Fibroblast of the aortic adventitia (primary cell): Measurements from ENCODE around the gene MBOAT1. TPM values are rescaled to one million over a fixed set of nuclear protein-coding genes. Genes with fewer than 3 reads are reported as not detected.

ENCODE experiments used
- DNase-seq: peaks from one replicate; pipeline ENCODE4 v3.0.0-alpha.2; 2010; ENCODE audit warnings: low read depth
- H3K4me3 ChIP-seq: 2 replicates; pipeline ENCODE4 v1.5.1; 2011; ENCODE audit warnings: low read depth, mild to moderate bottlenecking, control low read depth, low read length, moderate library complexity
- total RNA-seq: library from RNA; depleted of rRNA; stranded (reverse); fragments of >200 nt; gene quantifications from 2 replicates; pipeline ENCODE4 v1.2.3, GENCODE V29; 2012; ENCODE audit warnings: low replicate concordance
- TF ChIP-seq, protein P1 (sequence below): IDR thresholded peaks from 2 replicates; pipeline ENCODE4 v1.5.1; 2011; ENCODE audit warnings: mild to moderate bottlenecking, low read length, control low read depth, inconsistent platforms; ENCODE audit not compliant: insufficient read depth

MBOAT1 gene
- total RNA-seq, 1 donor: 5.0 TPM

- H3K4me3 ChIP-seq: no peak overlapping the region
- DNase-seq: no peak
- TF ChIP-seq, protein P1, sequence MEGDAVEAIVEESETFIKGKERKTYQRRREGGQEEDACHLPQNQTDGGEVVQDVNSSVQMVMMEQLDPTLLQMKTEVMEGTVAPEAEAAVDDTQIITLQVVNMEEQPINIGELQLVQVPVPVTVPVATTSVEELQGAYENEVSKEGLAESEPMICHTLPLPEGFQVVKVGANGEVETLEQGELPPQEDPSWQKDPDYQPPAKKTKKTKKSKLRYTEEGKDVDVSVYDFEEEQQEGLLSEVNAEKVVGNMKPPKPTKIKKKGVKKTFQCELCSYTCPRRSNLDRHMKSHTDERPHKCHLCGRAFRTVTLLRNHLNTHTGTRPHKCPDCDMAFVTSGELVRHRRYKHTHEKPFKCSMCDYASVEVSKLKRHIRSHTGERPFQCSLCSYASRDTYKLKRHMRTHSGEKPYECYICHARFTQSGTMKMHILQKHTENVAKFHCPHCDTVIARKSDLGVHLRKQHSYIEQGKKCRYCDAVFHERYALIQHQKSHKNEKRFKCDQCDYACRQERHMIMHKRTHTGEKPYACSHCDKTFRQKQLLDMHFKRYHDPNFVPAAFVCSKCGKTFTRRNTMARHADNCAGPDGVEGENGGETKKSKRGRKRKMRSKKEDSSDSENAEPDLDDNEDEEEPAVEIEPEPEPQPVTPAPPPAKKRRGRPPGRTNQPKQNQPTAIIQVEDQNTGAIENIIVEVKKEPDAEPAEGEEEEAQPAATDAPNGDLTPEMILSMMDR: no peak
These were observed 44.7 kb downstream of the MBOAT1 start for GRCh38 chr6:20167601-20168000.

- no peak overlapping the region for H3K4me3 ChIP-seq
- TF ChIP-seq, protein P1: no peak
- DNase-seq: no peak
These were observed 46.1 kb downstream of the MBOAT1 start for GRCh38 chr6:20166210-20166609.

DNA sequence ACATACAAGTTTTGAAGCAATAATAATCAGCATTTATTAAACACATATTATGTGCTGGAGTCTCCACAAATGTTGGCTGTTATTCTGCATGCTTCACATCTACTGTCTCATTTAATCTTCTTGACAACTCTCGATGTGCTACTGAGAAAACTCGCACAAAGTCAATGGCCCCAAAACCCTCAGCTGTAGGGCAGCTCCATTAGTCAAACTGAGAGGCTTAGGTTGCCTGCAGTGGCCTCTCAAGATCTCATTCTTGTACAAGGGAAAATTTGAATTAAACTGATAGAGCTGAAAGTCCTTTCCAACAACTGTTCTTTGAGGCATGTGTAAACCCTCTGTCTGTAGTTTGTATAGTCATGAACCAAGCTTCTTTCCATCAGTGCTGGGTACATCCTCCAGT, 49.8 kb downstream of the MBOAT1 start:
- no peak overlapping the region for H3K4me3 ChIP-seq
- TF ChIP-seq, protein P1: no peak

DNA sequence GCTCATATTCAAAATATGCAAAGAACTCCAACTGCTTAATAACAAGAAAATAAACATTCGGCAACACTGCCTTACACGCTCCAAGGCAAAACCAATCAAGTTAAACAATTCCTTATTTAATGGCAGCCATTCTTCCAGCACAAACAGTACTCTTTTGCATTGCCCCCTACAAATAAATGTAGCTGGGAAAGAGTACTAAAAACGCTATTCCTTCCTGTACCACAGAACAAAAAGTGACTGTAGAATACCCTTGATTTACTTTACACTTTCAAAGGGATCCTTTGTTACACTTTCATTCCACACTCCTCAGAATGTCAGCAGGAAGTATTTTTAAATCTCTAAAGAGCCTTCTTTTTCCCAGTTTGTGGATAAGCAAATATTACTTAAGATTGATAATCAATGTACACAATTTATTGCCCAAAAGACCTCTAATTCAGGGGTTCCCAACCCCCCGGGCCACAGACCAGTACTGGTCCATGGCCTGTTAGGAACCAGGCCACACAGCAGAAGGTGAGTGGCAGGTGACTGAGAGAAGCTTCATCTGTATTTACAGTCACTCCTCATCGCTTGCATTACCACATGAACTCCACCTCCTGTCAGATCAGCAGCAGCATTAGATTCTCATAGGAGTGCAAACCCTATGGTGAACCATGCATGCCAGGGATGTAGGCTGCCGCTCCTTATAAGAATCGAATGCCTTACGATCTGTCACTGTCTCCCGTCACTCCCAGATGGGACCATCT, 51.6 kb downstream of the MBOAT1 start:
- TF ChIP-seq, protein P1: no peak
- no peak overlapping the region for H3K4me3 ChIP-seq
- DNase-seq: no peak

More for the DNA sequence above, 49.8 kb downstream of the MBOAT1 start:
- DNase-seq: no peak

GRCh38 chr6:20159781-20160540, 52.3 kb downstream of the MBOAT1 start:
- H3K4me3 ChIP-seq: no peak overlapping the region
- no peak for DNase-seq
- TF ChIP-seq, protein P1: no peak

- H3K4me3 ChIP-seq: no peak overlapping the region
- TF ChIP-seq, protein P1: no peak
These were observed 53.2 kb downstream of the MBOAT1 start for GRCh38 chr6:20159098-20159497.

More at GRCh38 chr6:20159098-20159497, 53.2 kb downstream of the MBOAT1 start:
- DNase-seq: no peak
